Measurements from ENCODE around the gene MANSC4. TPM values are rescaled to one million over a fixed set of nuclear protein-coding genes. Genes with fewer than 3 reads are reported as not detected.

MANSC4 gene
- total RNA-seq, 4 donors from 2014 or later = 0.78 to 1.5 TPM; not detected in 2

GRCh38 chr12:27823038-27823437, 43.0 kb upstream of the MANSC4 start:
- no peak for TF ChIP-seq CTCF (IDR thresholded peaks at IDR 0.05)
- no peak for TF ChIP-seq EP300 (IDR thresholded peaks at IDR 0.05)
- TF ChIP-seq POLR2A (IDR thresholded peaks at IDR 0.05) = no peak
- no peak overlapping the region for H3K27ac ChIP-seq
- H3K9me3 ChIP-seq = no peaks in the 10 kb centered on the region
- H3K36me3 ChIP-seq = no peaks in the 10 kb centered on the region
- DNase-seq (ENCODE audit: low spot score in 2 of 2) = no peak
- no peak overlapping the region for H3K4me3 ChIP-seq
- no peaks in the 10 kb centered on the region for H3K27me3 ChIP-seq
- peaks cover 0 to 10% (median 3%) of the 10 kb centered on the region in 4 donors for H3K4me1 ChIP-seq
- 91 to 94% methylated on average over 5 of the region's 5 CpGs for WGBS, 2 donors

GRCh38 chr12:27822076-27822712, 42.2 kb upstream of the MANSC4 start:
- TF ChIP-seq CTCF (IDR thresholded peaks at IDR 0.05) = no peak
- no peak for TF ChIP-seq EP300 (IDR thresholded peaks at IDR 0.05)
- no peak for TF ChIP-seq POLR2A (IDR thresholded peaks at IDR 0.05)
- Histone ChIP-seq H3K9me3 (no peaks in the 10 kb centered on the region), H3K27ac (no peak overlapping the region), H3K4me1 (peaks cover 0 to 10% (median 3%) of the 10 kb centered on the region in 4 donors), H3K36me3 (no peaks in the 10 kb centered on the region), H3K27me3 (no peaks in the 10 kb centered on the region), H3K4me3 (no peak overlapping the region)
- no peak for DNase-seq (ENCODE audit: low spot score in 2 of 2)
- WGBS, 2 donors = 85 to 89% methylated on average over 9 of the region's 9 CpGs

GRCh38 chr12:27821259-27821973, 41.4 kb upstream of the MANSC4 start:
- no peak for TF ChIP-seq EP300 (IDR thresholded peaks at IDR 0.05)
- TF ChIP-seq CTCF (IDR thresholded peaks at IDR 0.05) = peak; percentile 70 to 81 (median 72)
- Histone ChIP-seq H3K4me3 (no peak overlapping the region), H3K27ac (no peak overlapping the region), H3K9me3 (no peaks in the 10 kb centered on the region), H3K4me1 (peaks cover 0 to 10% (median 3%) of the 10 kb centered on the region in 4 donors), H3K36me3 (no peaks in the 10 kb centered on the region), H3K27me3 (no peaks in the 10 kb centered on the region)
- peak in 1 of 2 donors; percentile 88 for DNase-seq (ENCODE audit: low spot score in 2 of 2)
- 16% methylated on average over 7 of the region's 7 CpGs for WGBS, 2 donors

GRCh38 chr12:27820564-27820963, 40.5 kb upstream of the MANSC4 start:
- no peak overlapping the region for H3K27ac ChIP-seq
- 67 to 84% methylated on average over 5 of the region's 5 CpGs for WGBS, 2 donors
- no peaks in the 10 kb centered on the region for H3K36me3 ChIP-seq
- no peak for TF ChIP-seq CTCF (IDR thresholded peaks at IDR 0.05)
- no peak for TF ChIP-seq EP300 (IDR thresholded peaks at IDR 0.05)
- TF ChIP-seq POLR2A (IDR thresholded peaks at IDR 0.05) = no peak
- no peak overlapping the region for H3K4me3 ChIP-seq
- H3K9me3 ChIP-seq = no peaks in the 10 kb centered on the region
- DNase-seq (ENCODE audit: low spot score in 2 of 2) = no peak
- peaks cover 0 to 10% (median 3%) of the 10 kb centered on the region in 4 donors for H3K4me1 ChIP-seq
- H3K27me3 ChIP-seq = no peaks in the 10 kb centered on the region

- DNase-seq (ENCODE audit: low spot score in 2 of 2) = no peak
- TF ChIP-seq POLR2A (IDR thresholded peaks at IDR 0.05) (no peak), CTCF (IDR thresholded peaks at IDR 0.05) (no peak), EP300 (IDR thresholded peaks at IDR 0.05) (no peak)
- Histone ChIP-seq H3K4me3 (no peak overlapping the region), H3K36me3 (no peaks in the 10 kb centered on the region), H3K27me3 (no peaks in the 10 kb centered on the region), H3K27ac (no peak overlapping the region), H3K4me1 (peaks cover 0 to 10% (median 3%) of the 10 kb centered on the region in 4 donors), H3K9me3 (no peaks in the 10 kb centered on the region)
- 78 to 81% methylated on average over 7 of the region's 7 CpGs for WGBS, 2 donors
Observed at GRCh38 chr12:27818401-27818918, 38.4 kb upstream of the MANSC4 start.
